Naive thymus-derived CD4-positive, alpha-beta T cell (primary cell): ENCODE results near the gene CWC27. TPM values are rescaled to one million over a fixed set of nuclear protein-coding genes. Genes with fewer than 3 reads are reported as not detected.

ENCODE experiments used
- polyA plus RNA-seq, 2 donors: library from polyadenylated mRNA; unstranded; fragments of 300-500 nt; fragmentation: Illumina TruSeq; gene quantifications; one replicate each; pipeline ENCODE4 v1.2.3, GENCODE V29; 2021
- total RNA-seq, 6 experiments: library from RNA in 5 of 6; stranded (reverse) in 5 of 6; gene quantifications; 1 replicate in 5 of 6; 2 replicates in 1 of 6; pipeline ENCODE4 v1.2.3 and lab custom pipeline; 2021 to 2026

CWC27 gene
- total and polyA plus RNA-seq, 7 experiments from 2014 or later = 17.8 to 41.8 (median 21.1) TPM

Other genes with a start within 250 kb of the CWC27 start
- not detected for gene SHISAL2B, start 78.4 kb upstream of the CWC27 start, total RNA-seq
- gene SHISAL2B, start 78.4 kb upstream of the CWC27 start, polyA plus RNA-seq = not detected
- 10 to 100 TPM; 11.7 to 29.9 (median 21.7) TPM for gene SREK1IP1, start 239 bp upstream of the CWC27 start, total RNA-seq
- gene SREK1IP1, start 239 bp upstream of the CWC27 start, polyA plus RNA-seq = 10 to 100 TPM; 21.1 to 23.6 TPM